HG03025 (cell line): ENCODE measurements around the gene ANO2.
"Not testable (repeated sequence)": the region's sequence is repeated elsewhere in the genome, so short reads cannot be mapped to it uniquely, and the experiment has no call there.

Source experiments
- ATAC-seq: cut with Tn5 transposase; IDR thresholded peaks from one replicate; pipeline ENCODE4 v1.9.1; 2021; ENCODE audit warnings: mild to moderate bottlenecking, moderate library complexity; ENCODE audit not compliant: unreplicated experiment, low FRiP score

Gene ANO2

DNA sequence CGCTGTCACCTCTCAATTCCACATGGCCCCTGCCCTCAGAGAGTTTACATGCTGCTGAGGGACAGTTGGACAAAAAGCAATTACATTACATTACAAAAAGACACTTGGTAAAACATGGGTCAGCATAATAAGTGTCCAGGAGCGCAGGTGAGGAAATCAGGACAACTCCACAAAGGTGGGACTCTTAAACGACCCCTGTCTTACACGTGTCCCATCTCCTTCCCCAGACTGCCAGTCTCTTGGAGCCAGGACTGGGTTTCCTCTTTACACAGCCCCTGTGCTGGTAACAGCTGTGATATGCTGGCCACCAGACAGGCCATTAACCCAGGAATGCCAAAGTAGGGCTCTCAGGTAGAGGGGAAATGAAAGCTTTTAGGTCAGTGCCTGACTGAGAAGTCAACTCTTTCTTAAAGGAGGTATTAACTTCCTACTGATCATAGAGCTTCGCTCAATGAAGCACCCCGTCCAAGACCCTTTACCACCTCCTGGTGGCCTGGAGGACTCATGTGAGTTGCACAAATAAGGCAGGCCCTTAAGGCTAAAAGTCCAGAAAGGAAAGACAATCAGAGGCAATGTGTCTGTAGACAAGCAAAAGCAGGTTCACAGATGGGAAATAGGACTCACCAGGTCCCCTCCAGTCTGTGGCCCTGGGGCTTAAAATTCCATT lies 55.5 kb downstream of the ANO2 start:
- ATAC-seq = no peak

DNA sequence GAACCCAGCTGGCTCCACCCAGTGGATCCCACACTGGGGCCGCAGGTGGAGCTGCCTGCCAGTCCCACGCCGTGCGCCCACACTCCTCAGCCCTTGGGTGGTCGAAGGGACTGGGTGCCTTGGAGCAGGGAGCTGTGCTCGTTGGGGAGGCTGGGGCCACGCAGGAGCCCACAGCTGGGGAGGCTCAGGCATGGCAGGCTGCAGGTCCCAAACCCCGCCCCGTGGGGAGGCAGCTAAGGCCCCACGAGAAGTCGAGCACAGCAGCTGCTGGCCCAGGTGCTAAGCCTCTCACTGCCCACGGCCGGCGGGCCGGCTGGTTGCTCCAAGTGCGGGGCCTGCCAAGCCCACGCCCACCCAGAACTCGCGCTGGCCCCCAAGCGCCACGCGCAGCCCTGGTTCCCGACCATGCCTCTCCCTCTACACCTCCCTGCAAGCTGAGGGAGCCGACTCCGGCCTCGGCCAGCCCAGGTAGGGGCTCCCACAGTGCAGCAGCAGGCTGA lies 56.2 kb downstream of the ANO2 start:
- no peak for ATAC-seq

DNA sequence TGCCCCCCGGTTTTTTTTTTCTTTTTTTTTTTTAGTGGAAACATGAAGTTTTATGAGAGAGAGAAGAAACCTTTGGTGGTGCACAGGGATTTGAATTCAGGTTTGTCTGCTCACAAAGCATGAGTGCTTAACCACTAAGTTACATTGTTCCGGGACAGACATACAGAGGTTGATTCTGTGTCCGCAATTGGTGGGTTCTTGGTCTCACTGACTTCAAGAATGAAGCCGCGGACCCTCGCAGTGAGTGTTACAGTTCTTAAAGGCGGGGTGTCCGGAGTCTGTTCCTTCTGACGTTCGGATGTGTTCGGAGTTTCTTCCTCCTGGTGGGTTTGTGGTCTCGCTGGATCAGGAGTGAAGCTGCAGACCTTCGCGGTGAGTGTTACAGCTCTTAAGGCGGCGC lies 57.2 kb downstream of the ANO2 start:
- ATAC-seq = not testable (repeated sequence)

DNA sequence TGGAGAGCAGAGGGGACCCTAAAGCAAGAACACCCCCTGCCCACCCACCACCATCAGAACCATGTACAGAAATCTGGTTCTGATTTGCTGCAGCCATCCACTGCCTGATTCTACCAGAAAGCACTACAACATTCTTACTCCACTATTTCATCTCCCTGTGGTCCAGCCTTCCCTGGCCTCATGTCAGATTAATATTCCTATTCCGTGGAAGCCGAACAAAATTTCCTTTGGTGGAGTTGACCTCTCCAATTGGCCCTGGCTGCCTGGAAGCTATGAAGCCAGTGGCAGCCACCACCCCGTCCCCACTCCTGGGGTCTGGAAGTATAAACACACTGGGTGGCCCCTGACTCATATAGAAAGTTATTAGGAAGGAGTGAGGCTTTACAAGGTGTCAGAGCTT lies 60.2 kb downstream of the ANO2 start:
- no peak for ATAC-seq

DNA sequence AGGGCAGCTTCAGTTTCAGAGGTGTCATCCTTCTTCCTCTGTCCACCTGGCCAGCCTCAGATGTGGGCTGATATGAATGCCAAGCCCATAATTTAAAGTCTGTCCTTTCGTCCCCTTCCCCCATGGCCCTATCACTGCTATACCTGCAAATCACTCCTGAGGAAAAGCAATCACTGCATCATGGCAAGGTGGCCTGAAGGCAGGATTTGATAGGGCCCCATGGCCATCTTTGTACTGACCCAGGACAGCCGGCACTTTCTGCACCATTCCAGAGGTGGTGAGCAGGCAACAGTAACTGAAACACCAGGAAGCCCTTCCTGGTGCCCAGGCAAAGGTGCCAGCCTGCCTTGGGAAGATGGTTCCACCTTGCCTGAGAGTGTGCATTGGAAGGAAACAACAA lies 60.8 kb downstream of the ANO2 start:
- no peak for ATAC-seq

DNA sequence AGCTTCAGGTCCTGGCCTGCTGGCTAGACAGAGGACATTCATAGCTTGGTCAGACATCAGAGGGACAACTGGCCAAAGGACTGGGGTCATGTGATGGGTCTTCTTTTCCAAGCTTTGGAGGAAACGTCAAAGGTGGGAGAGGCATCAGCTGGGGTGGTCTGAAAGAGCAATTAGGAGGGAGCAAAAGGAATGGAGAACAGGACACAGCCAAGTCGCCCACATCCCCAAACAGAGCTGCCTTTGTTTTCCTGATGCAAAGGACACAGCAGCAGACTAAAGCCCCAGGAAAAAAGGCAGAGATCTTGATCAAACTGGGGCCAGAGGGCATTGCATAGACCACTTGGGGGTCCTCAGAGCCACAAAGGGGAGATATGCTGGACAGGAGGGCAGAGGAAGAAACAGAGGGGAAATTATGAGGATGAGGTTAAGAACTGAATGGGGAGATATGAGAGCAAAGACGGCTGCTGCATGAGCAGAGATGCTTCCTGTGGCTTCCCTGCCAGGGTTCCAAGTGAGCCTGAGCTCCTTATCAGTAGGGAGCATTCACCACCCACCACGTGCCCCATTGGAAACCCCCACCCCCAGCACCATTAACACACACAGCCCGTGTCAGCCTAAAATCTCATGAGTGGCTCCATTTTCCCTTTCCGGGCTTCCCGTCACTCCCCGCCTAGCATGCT lies 62.4 kb downstream of the ANO2 start:
- no peak for ATAC-seq

DNA sequence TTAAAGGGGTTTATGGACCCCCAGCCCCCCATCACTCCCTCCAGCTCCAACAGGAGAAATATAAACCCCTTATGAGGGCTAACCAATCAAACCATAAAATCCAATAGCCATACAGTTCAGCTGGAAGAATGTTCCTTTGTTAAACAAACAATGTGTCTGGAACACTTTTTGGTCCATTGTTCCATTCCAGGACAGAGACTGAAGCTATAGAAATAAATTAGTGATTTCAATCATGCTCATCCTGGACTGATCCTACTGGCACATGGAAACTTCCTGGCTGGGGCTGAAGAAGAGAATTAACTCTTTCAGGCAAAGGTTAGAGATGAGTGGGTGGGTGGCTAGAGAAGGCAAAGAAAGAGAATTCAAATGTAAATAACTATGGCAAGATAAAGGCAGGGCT lies 63.4 kb downstream of the ANO2 start:
- no peak for ATAC-seq

DNA sequence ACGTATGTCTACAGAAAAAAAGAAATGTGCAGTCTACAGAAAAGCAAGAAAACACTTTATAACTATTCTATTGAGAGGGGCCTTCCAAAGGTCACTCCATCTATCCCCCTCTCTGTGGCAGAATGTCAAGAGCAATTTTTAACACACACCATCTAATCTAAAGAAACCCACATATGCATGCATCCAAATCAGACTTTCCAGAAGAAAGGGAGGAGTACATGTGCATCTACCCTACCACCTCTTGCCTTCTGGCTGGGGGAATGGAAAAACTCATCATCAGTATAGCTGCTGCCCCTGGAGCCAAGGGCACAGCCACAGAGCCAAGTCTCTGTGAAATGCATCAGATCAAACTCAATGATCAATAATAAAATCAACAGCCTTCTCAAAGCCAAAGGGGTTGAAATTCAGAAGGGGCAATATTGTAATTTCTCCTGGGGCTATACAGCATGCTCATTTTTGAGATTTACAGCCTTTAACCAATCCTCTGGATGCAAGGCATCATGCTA lies 63.9 kb downstream of the ANO2 start:
- no peak for ATAC-seq

DNA sequence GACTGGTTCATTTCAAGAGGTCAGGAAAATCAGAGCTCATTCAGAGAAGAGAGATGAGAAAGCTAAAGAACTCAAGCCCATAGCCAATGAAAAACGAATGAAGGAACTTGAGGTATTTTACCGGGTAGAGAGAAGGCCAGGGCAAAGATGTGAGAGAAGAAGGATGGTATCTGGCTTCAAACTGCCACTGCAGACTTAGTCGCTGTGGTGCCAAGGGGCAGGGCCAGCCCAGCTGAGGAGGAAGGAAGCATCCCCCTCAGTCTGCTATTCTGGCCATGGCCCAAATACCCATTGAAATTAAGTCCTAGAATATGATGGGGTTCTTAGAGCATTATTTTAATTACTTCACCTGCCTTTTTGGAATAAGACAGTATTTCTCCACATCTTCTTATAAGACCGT lies 69.2 kb downstream of the ANO2 start:
- ATAC-seq = no peak

DNA sequence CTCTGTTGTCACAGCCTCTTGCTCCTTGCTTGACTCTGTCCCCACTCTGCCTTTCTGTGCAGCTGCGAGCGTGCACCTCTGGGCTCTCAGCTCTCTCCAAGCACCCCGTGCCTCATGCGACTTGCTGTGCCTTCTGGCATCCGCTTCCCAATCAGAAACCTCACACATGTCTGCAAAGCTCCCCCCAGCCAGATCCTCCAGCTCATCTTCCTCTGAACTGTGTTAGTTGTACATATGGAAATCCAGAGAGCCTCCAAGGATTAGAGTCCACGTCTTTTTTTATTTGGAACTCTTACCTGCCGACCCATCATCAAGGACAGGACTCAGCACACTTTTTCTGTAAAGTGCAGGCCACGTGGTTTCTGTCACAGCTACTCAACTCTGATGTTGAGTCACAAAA lies 70.5 kb downstream of the ANO2 start:
- ATAC-seq = no peak

DNA sequence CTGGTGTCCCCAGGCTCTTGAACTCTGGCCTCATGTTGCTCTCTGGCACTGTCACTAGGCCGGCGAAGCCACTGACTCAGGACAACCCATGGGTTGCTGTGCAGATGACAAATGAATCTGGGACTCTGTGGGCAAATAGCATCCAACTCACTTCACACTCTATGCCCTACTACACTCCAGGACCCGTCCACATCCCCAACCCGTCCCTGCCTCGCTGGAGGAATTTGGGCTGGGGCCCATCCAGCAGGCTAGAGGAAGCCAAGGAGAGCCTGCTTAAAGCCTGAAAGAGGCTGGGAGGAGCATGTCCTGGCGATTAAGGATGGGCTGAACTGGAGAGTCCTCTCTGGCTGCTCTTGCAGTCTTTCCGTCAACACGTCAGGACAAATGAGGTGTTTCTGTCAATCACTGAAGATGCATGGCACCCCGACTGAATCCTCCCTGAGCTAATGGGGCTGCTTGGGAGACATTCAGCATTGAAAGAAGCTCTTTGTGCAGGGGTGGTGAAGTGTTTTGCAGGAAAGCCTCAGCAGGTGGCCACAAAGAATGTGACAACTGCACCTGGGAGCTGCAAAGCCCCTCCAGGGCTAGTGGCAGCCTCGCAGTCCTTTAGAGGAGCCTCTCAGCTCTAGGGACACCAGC lies 71.7 kb downstream of the ANO2 start:
- ATAC-seq = no peak

DNA sequence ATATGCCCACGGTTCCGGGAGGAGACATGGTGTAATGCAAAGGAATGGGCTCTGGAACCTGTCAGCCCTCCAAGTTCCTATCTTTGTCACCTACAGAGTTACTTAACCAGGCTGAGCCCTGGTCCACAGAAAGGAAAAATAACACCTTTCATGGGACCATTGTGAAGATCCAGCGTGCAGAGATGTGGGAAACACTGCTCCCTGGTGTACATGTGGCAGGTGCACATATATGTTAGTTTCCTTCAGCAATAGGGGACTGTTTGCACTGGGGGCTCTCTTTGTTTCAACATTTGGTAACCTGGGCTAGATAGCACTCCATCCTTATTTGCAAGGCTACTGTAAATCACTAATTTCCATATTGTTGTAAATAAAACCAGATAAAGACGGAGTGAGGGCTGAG lies 72.3 kb downstream of the ANO2 start:
- ATAC-seq = no peak

DNA sequence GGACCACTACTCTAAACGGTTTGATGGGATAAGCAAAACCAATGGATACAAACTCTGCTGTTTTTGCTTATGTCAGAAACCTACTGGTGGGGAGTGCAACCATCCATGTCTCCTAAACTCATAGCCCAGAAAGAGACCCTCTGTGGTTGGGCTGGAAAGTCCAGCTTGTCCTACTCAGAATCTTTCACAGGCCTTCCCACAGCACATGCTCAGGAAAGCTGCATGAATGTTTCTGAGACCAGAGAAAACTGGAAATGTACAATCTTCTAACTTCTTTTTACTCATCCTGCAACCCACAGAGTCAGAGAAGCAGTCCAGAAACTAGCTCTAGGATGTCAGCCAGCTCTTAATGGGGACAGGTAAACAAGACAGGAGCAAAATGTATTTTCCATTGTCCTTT lies 73.3 kb downstream of the ANO2 start:
- ATAC-seq = no peak

DNA sequence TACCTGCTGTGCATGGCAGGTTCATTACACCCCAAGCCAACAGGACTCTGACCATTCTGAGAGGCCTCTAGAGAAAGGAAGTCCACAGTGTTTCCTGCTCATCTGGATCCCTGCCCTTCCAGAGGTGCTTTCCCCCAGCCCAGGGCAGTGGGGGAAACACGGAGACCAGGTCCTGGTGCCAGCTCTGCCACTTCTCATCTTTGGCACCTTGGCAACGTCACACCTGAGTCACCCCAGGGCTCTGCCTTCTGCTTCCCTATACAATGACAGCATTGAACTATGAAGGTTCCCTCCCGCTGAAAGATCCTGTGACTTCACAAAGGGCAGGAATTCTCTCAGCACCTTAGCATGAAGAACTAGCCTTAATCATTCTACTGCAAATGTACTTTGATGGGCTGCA lies 74.9 kb downstream of the ANO2 start:
- ATAC-seq = no peak

DNA sequence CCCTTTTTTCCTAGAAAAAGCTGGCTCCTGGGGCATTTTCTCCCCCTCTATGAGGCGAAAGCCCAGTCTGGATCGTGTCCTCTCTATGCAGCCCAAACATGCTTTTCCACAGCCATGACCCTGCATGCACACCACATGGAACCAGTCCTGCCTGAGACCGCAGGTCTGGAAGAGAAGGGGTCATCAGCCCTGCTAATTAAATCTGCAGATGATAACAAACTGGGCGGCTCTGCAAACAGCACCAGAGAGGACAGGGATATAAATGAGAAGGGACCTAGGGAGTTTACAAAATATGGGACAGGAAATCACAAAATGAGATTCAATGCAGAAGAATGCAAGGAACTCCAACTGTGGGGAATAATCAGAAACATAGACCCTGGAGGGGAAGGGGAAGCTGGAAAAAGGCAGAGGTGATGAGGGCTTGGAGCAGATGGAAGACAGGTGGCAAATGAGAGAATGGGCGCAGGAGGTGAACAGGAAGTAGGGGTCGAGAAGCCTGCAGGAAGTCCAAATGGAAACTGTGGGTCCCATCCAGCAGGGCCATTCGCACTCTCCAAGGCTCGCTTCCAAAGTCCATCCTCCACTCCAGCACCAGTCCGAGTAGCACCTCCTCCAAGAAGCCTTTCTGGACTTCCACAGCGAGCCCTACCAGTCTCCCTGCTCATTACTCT lies 76.3 kb downstream of the ANO2 start:
- ATAC-seq = no peak

DNA sequence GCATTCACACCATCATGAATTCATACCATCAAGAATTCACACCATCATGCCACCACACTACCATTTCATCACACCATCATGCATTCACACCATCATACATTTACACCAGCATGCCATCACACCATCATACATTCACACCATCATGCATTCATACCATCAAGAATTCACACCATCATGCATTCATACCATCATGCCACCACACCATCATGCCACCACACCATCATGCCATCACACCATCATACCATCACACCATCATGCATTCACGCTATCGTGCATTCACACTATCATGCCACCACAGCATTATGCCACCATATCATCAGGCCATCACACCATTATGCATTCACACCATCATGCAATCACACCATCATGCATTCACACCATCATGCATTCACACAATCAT lies 79.7 kb downstream of the ANO2 start:
- no peak for ATAC-seq

DNA sequence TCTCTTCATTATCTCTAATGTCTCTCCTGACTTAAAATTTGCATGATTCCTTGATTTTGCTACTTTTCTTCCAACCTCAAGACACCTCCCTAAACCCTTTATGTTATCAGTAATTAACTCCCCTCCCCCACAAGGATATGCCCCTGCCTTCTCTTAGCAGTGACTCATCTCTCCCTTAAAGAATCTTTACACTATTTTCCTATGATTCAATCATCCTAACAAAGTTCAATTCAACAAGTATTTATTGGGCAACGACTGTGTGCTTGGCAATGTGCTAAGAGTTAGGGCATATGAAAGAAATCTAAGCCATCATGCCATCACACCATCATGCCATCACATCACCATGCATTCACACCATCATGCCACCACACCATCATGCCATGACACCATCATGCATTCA lies 80.1 kb downstream of the ANO2 start:
- ATAC-seq = no peak

DNA sequence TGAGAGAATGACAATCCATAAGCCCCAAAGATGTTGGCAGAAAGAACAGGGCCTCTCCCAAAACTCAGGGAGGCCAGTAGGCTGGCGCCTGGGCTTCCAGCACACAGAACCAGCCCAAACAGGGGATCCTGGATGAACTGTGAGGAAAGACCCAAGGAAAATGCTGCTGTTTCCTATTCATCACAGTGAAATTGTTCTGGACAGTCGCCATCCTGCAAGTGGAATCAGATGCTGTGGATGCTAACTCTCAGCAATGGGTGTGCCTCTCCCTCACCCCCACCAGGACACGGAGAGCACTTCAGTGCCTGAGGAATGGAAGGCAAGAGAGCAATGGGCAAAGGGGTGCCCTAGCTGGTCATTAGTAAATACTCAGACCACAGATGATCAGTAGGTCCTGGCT lies 80.8 kb downstream of the ANO2 start:
- ATAC-seq = no peak

DNA sequence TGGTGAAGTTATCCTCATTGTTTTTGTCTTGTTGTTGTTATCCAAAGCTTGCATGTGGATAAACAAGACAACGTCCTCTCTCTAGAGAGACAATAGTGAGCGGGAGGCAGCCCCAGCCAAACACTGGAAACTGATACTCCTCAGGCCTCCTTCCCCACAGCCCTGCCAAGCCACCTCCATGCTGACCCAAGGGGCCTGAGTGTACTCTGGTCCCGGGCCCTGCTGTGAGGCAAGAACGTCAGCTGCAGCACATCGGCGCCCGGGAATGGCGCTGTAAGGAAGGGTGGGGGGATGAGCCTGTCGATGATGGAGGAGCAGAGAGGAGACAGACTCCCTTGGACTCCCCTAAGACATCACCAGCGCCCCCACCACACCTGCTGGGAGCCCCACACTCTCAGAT lies 83.6 kb downstream of the ANO2 start:
- no peak for ATAC-seq

DNA sequence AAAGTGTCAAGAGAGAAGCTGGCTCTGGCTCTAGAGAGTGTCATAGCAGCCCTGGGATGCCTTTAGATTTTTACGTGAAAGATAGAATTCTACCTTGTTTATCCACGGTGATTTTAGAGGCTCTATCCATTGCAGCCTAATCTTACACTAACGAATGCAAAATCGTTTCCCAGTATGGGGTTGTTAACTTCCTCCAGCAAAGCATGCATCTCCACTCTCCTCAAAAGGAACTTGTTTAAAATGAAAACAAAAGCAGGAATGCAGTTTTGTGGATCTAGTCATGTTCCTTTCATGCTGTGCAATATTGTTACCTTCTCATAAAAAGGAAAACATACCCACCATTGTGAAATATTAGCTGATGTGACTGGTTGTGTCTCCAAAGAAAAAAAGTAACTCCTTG lies 88.4 kb downstream of the ANO2 start:
- ATAC-seq = no peak

DNA sequence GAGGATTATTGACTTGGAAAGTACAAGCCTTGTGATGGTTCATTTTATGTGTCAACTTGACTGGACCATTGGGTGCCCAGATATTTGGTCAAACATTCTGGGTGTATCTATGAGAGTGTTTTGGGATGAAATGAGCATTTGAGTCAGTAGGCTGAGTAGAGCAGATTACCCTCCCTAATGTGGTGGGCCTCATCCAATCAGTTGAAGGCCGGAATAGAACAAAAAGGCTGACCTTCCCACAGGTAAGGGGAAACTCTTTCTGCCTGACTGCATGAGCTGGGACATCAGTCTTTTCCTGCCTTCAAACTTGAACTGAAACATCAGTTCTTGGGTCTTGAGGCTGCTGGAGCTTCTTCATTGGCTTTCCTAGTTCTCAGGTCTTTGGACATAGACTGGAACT lies 98.1 kb downstream of the ANO2 start:
- no peak for ATAC-seq
